NCI-H1436 treated with DMSO at 0.1 percent for 48 hours (cell line): ENCODE measurements around the gene NDUFA7.
"Not testable (repeated sequence)": the region's sequence is repeated elsewhere in the genome, so short reads cannot be mapped to it uniquely, and the experiment has no call there.

Source experiments
- DNase-seq: peaks from one replicate; lab custom pipeline; 2025; lab: John Stamatoyannopoulos, UW

The NDUFA7 gene

GRCh38 chr19:8264248-8264647 is 56.9 kb downstream of the NDUFA7 start:
- DNase-seq: not testable (repeated sequence)

- DNase-seq: no peak
These were observed 58.7 kb downstream of the NDUFA7 start for GRCh38 chr19:8262431-8262830.

GRCh38 chr19:8261881-8262280 is 59.3 kb downstream of the NDUFA7 start:
- DNase-seq: no peak

GRCh38 chr19:8261347-8261746 is 59.8 kb downstream of the NDUFA7 start:
- DNase-seq: no peak
